Spleen (tissue), 7 donors: ENCODE data around the gene PYGB.

ENCODE experiments used
- POLR2A ChIP-seq, 3 donors: fragments of 450-650 bp; IDR thresholded peaks; one replicate each; pipeline ENCODE4 v1.5.1; 2017; ENCODE audit warnings: antibody characterized with exemption in 3 of 3, mild to moderate bottlenecking in 1 of 3
- TF ChIP-seq, protein P1 (sequence below), 11 experiments: fragments of 200-600 bp in 7 of 11; fragments of 450-650 bp in 4 of 11; sonication (generic) in 4 of 11; IDR thresholded peaks in 8 of 11; conservative IDR thresholded peaks in 3 of 11; 1 replicate in 7 of 11; 2 replicates in 4 of 11; pipeline versions ENCODE4 v1.4.0 to v1.8.0; 2016 to 2021; ENCODE audit warnings: antibody characterized with exemption in 11 of 11, inconsistent platforms in 4 of 11, mild to moderate bottlenecking in 1 of 11
- donor health status: DM: no; HTN: no; CAD: no; lungs with moderate emphysema.
- donor health status: DM: no; HTN: no; CAD: no.
- donor health status: DM: no; HTN: no; CAD: no.

DNA sequence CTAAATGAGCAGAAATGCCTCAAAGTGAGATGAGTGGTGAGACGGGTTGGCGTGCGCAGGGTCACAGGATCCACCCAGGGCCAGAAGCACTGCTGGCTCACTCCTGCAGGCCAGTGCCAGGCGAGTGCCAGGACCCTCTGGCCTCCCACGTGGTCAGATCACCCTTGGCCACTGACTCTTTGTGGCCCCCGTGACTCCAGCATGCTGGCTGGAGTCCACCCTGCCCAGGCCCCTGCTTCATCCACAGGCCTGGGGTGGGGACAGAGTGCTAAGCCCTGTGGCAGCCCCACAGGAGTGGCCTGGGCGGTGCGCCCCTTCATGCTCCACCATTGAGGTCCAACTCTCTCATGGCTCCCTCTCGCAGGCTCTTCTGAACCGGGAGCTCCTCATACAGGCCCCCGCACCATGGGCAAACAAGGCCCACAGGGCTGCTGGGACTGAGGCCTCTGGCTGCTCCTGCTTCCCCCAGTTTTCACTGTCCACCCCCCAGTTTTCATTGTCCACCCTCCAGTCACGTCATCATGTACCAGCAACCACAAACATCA, 81.1 kb downstream of the PYGB start:
- TF ChIP-seq, protein P1, sequence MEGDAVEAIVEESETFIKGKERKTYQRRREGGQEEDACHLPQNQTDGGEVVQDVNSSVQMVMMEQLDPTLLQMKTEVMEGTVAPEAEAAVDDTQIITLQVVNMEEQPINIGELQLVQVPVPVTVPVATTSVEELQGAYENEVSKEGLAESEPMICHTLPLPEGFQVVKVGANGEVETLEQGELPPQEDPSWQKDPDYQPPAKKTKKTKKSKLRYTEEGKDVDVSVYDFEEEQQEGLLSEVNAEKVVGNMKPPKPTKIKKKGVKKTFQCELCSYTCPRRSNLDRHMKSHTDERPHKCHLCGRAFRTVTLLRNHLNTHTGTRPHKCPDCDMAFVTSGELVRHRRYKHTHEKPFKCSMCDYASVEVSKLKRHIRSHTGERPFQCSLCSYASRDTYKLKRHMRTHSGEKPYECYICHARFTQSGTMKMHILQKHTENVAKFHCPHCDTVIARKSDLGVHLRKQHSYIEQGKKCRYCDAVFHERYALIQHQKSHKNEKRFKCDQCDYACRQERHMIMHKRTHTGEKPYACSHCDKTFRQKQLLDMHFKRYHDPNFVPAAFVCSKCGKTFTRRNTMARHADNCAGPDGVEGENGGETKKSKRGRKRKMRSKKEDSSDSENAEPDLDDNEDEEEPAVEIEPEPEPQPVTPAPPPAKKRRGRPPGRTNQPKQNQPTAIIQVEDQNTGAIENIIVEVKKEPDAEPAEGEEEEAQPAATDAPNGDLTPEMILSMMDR (IDR thresholded peaks at IDR 0.05 in 8 of 11, conservative IDR thresholded peaks at IDR 0.05 in 3 of 11), result no peak
- TF ChIP-seq POLR2A (IDR thresholded peaks at IDR 0.05), result no peak
